GM19043 (cell line): ENCODE data around the gene CORO2B.
"Not testable (repeated sequence)": the region's sequence is repeated elsewhere in the genome, so short reads cannot be mapped to it uniquely, and the experiment has no call there.

Source experiments
- ATAC-seq: cut with Tn5 transposase; IDR thresholded peaks from one replicate; pipeline ENCODE4 v1.9.1; 2021; ENCODE audit warnings: low read depth; ENCODE audit not compliant: unreplicated experiment

The CORO2B gene

DNA sequence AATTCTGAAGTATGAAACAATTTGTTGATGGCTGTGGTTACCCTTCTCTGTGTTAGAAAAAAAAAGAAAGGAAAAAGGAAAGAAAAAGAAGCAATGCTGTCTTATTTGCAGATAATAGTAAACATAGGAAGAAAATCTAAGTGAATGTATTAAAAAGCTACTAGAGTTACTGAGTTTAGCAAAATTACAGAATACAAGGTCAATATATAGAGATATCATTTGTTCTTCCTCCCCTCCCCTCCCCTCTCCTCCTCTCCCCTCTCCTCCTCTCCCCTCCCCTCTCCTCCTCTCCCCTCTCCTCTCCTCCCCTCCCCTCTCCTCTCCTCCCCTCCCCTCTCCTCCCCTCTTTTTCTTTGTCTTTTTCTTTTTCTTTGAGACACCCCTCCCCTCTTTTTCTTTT, 172.8 kb downstream of the CORO2B start:
- ATAC-seq: no peak

DNA sequence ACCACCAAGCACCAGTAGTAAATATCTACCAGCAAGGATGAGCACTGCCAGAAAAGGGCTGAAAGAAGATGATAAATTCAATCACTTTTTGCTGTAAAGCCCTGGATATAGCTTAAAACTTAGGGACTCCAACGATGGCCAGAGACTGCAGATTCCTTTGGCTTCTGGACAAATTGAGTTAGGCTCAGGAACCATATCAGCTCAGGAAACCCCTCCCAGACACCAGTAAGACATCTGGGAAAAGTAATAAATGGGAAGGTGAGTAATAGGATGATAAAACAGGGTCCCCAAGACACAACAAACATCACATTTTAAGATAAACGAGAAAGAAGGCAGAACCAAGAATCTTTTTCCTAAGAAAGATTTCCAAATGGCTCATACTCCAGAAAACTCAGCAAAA, 176.9 kb downstream of the CORO2B start:
- no peak for ATAC-seq

DNA sequence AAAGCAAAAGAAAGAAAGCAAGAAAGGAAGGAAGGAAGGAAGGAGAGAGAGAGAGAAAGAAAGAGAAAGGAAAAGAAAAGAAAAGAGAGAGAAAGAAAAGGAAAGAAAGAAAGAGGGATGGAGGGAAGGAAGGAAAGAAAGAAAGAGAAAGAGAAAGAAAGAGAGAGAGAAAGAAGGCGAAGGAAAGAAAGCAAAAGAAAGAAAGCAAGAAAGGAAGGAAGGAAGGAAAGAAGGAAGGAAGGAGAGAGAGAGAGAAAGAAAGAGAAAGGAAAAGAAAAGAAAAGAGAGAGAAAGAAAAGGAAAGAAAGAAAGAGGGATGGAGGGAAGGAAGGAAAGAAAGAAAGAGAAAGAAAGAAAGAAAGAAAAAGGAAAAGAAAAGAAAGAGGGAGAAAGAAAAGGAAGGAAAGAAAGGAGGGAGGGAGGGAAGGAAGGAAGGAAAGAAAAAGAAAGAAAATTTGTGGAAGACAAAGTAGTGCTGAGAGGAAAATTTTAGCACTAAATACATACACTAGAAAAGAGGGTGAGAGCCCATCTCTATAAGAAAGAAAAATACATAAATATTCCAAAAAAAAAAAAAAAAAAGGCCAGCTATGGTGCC, 181.3 kb downstream of the CORO2B start:
- ATAC-seq: not testable (repeated sequence)

DNA sequence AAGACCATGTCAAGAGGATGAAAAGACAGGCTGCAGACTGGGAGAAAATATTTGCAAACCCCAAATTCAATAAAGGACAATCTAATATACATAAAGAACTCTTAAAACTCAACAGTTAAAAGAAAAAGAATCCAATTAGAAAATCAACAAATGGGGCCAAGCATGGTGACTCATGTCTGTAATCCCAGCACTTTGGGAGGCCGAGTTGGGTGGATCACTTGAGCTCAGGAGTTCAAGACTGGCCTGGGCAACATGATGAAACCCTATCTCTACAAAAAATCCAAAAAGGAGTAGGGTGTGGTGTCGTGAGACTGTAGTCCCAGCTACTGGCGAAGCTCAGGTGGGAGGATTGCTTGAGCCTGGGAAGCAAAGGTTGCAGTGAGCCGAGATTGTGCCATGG, 184.3 kb downstream of the CORO2B start:
- no peak for ATAC-seq

DNA sequence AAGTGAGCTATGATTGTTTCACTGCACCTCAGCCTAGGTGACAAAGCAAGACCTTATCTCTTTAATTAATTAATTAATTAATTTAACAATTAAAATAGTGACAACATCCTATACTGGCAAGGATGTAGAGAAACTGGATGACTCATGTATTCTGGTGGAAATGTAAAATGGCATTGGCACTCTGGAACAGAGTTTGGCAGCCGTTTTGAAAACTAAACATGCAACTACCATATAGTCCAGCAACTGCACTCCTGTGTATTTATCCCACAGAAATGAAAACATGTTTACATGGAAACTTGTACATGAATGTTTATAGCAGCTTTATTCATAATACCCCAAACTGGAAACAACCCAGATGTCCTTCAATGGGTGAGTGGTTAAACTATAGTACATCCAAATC, 185.3 kb downstream of the CORO2B start:
- no peak for ATAC-seq

DNA sequence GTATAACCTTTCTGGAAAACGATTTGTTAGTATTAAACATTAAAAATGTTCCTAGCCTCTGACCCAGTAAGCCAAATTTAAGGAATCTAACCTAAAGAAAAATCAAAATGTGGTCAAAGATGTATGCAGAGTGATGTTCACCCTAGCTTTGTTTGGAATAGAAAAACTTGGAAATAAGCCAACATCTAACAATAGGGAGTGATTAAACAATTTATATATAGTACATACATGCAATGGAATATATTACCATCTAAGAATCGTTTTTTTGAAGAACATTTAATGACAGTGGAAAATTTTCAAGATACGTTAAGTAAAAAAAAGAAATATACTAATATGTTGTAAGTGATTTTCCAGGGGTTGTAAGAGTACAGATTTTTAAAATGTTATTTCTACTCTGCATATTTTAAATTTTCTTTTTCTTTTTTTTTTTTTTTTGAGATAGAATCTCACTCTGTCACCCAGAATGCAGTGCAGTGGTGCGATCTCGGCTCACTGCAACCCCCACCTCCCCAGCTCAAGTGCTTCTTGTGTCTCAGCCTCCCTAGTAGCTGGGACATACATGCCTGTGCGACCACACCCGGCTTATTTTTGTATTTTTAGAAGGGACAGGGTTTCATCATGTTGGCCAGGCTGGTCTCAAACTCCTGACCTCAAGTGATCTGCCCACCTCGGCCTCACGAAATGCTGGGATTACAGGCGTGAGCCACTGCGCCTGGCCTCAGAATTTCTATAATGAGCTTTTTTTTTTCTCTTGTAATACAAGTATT, 187.0 kb downstream of the CORO2B start:
- no peak for ATAC-seq

DNA sequence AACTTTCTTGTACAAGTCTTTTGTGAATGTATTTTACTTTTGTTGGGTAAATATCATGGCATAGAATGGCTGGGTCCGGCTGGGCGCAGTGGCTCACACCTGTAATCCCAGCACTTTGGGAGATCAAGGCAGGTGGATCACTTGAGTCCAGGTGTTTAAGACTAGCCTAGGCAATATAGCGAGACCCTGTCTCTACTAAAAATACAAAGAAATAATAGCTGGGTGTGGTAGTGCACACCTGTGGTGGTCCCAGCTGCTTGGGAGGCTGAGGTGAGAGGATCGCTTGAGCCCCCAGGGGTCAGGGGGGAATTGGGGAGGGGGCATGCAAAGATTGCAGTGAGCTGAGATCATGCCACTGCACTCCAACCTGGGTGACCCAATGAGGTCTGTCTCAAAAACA, 189.0 kb downstream of the CORO2B start:
- ATAC-seq: no peak

DNA sequence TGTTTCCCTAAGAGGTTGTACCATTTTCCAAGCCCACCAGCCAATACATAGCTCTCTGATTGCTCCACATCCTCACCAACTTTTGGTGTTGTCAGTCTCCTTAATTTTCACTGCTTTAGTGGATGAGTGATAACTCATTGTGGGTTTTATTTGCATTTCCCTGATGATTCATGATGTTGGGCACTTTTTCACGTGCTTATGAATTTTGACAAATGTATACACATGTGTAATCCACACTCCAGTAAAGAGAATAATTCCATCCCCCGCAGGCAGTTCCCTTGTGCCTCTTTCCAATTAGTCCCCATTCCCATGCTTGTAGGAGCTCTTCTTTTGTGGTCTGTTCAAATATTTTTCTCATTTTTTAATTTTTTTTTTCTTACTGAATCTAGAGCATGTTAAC, 189.5 kb downstream of the CORO2B start:
- no peak for ATAC-seq

DNA sequence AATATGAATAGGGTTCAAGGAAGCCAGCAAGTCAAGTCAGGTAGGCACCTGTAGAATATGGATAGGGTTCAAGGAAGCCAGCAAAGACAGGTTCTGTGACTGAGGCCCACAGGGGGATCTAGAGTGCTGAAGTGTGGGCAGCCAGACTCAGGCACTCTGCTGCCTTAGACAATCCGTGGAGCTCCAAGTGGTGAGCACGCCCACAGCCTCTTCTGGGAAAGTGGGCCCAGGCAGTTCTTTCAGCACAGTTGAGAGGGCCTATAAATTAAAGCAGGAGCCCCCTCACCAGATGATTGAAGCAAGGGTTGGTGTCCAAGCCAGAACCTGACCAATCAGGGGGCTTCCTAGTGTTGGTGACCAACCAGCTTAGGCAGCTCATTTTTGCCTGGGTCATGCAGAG, 190.9 kb downstream of the CORO2B start:
- no peak for ATAC-seq

DNA sequence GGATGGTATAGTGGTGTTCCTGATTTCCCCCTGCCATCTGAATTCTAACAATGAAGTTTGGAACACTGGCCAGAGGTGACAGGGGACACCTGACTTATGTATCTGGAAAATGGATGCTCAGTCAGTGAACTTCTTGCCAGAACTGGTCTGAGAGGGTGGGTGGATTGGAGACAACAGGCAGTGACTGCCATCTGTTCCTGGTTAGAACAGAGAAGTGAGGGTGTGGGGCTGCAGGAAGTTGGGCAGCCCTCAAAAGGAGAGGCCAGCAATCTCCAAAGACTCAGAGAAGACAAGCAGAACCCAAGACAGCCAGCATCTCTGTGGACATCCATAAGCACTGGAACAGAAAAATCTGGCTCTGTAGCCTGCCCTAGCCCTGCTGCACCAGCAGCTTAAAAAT, 191.4 kb downstream of the CORO2B start:
- ATAC-seq: no peak

DNA sequence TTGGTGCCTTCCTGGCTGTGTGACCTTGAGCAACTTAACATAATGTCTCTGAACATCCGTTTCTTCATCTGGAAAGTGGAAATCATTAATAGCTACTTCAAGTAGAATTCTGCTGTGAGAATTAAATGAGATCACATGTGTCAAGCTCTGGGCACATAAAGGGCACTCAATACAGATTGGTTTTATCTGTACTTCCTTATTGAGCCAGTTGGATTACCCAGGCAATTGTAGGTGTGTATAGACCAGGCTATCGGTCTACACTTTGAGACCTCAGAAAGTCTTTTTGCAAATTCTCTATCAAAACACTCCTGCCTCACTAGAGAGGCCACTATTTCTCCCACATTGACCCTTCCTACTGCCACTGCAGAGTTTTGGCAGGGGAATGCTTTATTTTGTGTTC, 194.2 kb downstream of the CORO2B start:
- no peak for ATAC-seq

DNA sequence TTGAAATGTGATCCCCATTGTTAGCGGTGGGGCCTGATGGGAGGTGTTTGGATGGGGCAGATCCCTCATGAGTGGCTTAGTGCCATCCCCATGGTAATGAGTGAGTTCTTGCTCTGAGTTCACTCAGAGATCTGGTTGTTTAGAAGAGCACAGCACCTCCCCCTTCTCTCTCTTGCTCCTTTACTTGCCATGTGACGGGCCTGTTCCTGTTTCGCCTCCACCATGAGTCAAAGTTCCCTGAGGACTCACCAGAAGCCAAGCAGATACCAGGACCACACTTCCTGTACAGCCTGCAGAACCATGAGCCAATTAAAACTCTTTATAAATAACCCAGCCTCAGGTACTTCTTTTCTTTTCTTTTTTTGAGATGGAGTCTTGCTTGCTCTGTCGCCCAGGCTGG, 195.3 kb downstream of the CORO2B start:
- ATAC-seq: no peak

DNA sequence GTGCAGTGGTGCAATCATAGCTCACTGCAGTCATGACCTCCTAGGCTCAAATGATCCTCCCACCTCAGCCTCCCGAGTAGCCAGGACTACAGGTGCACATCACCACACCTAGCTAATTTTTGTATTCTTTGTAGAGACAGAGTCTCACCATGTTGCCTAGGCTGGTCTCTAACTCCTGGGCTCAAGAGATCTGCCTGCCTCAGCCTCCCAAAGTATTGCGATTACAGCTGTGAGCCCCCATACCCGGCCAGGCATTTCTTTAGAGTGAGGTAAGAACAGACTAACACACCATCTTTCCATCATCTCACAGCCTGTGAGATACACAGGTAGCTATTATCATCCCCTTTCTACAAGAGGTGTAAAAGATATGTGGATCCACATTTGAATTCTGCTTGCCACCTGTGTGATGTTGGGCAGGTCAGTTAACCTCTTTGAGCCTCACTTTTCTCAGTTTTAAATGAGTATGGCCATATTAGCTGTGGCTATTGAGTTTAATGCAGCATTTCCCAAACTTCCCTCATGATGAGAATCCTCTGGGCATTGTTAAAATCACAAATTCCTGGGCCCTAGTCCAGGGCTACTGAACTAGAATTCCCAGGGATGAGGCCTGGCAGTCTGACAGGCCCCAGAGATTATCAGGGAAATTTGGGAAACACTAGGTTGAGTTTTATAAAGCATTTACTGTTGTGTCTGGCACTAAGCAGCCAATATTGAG, 195.9 kb downstream of the CORO2B start:
- ATAC-seq: no peak

DNA sequence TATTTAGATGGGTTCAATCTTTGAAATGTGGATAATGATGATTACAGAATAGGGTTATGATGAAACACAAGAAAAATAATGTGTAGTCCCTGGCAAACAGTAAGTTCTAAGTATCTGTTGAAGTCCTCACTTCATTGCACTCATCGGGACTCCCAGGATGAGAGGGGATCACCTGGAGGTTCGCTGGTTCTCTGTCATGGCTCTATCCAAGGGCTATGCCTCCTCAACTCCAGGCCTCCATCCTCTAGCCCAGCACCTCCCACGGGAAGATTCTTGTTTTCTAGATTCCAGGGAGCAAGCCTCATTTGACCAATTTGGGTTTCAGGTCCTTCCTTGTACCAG, 196.4 kb downstream of the CORO2B start:
- no peak for ATAC-seq

DNA sequence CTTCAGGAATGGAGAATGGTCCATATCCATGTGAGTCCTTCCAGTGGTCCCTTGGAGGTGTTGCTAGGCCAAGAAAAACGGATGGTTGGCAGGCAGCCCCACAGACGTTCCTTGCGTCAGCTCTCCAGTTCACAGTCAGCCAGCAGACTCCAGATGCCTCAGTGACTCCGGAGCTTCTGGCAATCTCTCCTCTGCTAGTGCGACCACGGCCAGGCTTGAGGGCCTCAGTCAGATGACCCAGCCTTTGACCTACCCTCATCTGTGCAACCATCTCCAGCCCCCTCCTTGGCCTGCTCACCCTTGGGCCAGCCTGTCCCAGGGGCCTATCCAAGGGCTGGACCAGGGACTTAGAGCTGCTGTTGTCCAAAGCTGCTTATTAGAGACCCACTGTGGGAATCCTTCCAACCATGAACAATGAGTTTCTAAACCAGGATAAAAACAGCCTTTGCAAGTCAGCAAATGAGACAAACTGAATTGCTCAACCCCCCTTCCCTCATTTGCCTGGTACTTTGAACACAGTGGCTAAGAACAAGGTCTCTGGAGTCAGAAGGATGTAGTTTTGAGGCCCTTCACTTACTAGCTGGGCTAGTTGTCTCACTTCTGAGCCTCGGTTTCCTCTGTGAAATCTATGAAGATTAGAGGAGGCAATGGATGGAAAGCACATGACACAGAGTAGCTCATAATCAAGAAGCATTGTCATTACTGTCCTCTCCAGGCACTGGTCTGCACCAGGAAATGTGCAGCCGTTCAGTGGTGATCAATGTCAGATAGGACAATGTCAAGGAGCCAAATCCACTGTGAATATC, 197.1 kb downstream of the CORO2B start:
- ATAC-seq: no peak

DNA sequence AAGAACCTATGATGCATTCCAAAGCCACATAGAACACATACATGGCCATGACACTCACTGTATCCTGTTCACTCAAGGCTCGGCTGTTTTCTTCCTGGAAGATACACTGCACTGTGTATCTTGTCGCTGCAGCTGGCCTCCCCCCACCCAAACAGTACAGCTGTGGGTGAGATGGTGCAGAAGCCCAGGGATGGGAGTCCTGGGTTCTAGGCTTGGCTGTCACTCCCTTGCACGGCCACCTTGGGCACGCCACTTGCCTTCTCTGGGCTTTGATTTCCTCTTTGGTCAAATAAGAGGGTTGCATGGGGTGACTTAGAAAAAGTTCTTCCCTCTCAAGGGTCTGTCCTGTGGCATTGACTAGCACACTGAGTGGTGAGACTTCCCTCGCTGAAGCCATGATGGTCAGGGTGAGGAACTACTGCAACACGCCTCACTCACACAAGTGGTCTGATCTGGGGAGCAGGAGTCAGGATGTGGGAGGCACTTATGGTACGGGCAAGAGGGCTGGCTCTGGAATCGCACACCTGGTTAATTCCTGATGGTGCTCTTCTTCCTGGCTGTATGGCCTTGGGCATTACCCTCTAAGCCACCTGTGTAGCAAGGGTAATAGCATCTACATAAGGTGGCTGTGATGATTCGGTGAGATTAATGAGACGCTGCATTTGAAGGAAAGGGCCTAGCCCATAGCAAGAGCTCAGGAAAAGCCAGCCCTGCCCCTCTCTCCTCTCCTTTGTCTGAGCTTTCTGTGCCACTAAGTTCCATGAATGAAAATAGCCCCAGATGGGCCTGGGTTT, 197.9 kb downstream of the CORO2B start:
- ATAC-seq: no peak
